ENCODE measurements around the gene PPM1H.

PPM1H gene

GRCh38 chr12:62781136-62781880 is 153.6 kb downstream of the PPM1H start:
- DNase-seq (ENCODE audit: extremely low read depth, insufficient read length) = no peak
- Histone ChIP-seq H3K4me3 (replicated peaks; ENCODE audit: low read depth, low read length) (no peak overlapping the region), H3K27me3 (replicated peaks; ENCODE audit: control insufficient read depth, insufficient read depth, low read length) (no peaks in the 10 kb centered on the region), H3K36me3 (ENCODE audit: control insufficient read depth, insufficient read depth, low read length) (no peaks in the 10 kb centered on the region)
- no peak for TF ChIP-seq CTCF (IDR thresholded peaks at IDR 0.05; ENCODE audit: insufficient read depth, low read length, poor library complexity, severe bottlenecking)

GRCh38 chr12:62779488-62779887 is 155.5 kb downstream of the PPM1H start:
- Histone ChIP-seq H3K36me3 (ENCODE audit: control insufficient read depth, insufficient read depth, low read length) (no peaks in the 10 kb centered on the region), H3K4me3 (replicated peaks; ENCODE audit: low read depth, low read length) (no peak overlapping the region), H3K27me3 (replicated peaks; ENCODE audit: control insufficient read depth, insufficient read depth, low read length) (no peaks in the 10 kb centered on the region)
- TF ChIP-seq CTCF (IDR thresholded peaks at IDR 0.05; ENCODE audit: insufficient read depth, low read length, poor library complexity, severe bottlenecking) = no peak
- DNase-seq (ENCODE audit: extremely low read depth, insufficient read length) = no peak

GRCh38 chr12:62778187-62778586 is 156.8 kb downstream of the PPM1H start:
- no peaks in the 10 kb centered on the region for H3K27me3 ChIP-seq (replicated peaks; ENCODE audit: control insufficient read depth, insufficient read depth, low read length)
- DNase-seq (ENCODE audit: extremely low read depth, insufficient read length) = no peak

GRCh38 chr12:62776997-62777396 is 158.0 kb downstream of the PPM1H start:
- no peak for DNase-seq (ENCODE audit: extremely low read depth, insufficient read length)
- Histone ChIP-seq H3K27me3 (replicated peaks; ENCODE audit: control insufficient read depth, insufficient read depth, low read length) (no peaks in the 10 kb centered on the region), H3K36me3 (ENCODE audit: control insufficient read depth, insufficient read depth, low read length) (no peaks in the 10 kb centered on the region), H3K4me3 (replicated peaks; ENCODE audit: low read depth, low read length) (no peak overlapping the region)
- no peak for TF ChIP-seq CTCF (IDR thresholded peaks at IDR 0.05; ENCODE audit: insufficient read depth, low read length, poor library complexity, severe bottlenecking)

More at GRCh38 chr12:62778187-62778586, 156.8 kb downstream of the PPM1H start:
- TF ChIP-seq CTCF (IDR thresholded peaks at IDR 0.05; ENCODE audit: insufficient read depth, low read length, poor library complexity, severe bottlenecking) = no peak
- Histone ChIP-seq H3K36me3 (ENCODE audit: control insufficient read depth, insufficient read depth, low read length) (no peaks in the 10 kb centered on the region), H3K4me3 (replicated peaks; ENCODE audit: low read depth, low read length) (no peak overlapping the region)

- no peak for DNase-seq (ENCODE audit: extremely low read depth, insufficient read length)
- Histone ChIP-seq H3K27me3 (replicated peaks; ENCODE audit: control insufficient read depth, insufficient read depth, low read length) (no peaks in the 10 kb centered on the region), H3K4me3 (replicated peaks; ENCODE audit: low read depth, low read length) (no peak overlapping the region), H3K36me3 (ENCODE audit: control insufficient read depth, insufficient read depth, low read length) (no peaks in the 10 kb centered on the region)
- TF ChIP-seq CTCF (IDR thresholded peaks at IDR 0.05; ENCODE audit: insufficient read depth, low read length, poor library complexity, severe bottlenecking) = no peak
These were observed 158.4 kb downstream of the PPM1H start for GRCh38 chr12:62776575-62776974.

Measured in GM06990 (cell line).